Thyroid gland (tissue), 4 donors: ENCODE measurements around the gene TMEM208. TPM values are rescaled to one million over a fixed set of nuclear protein-coding genes. Genes with fewer than 3 reads are reported as not detected.

ENCODE experiments used
- DNase-seq, 2 donors: peaks; one replicate each; pipeline ENCODE4 v3.0.0-alpha.2; 2019
- H3K27ac ChIP-seq, 3 donors: fragments of 200-600 bp; sonication (generic); 1 replicate in 2 of 3; 2 replicates in 1 of 3; pipeline ENCODE4 v1.5.1; 2016 to 2019; ENCODE audit warnings: mild to moderate bottlenecking in 1 of 3, moderate library complexity in 1 of 3
- H3K27me3 ChIP-seq: fragments of 200-600 bp; sonication (generic); one replicate; pipeline ENCODE4 v1.5.1; 2019
- H3K36me3 ChIP-seq, 2 donors: fragments of 200-600 bp; sonication (generic); one replicate each; pipeline ENCODE4 v1.5.1; 2016 to 2019
- H3K4me1 ChIP-seq, 2 donors: fragments of 200-600 bp; sonication (generic); one replicate each; pipeline ENCODE4 v1.5.1; 2017 to 2019
- H3K4me3 ChIP-seq, 3 donors: fragments of 200-600 bp; sonication (generic); replicated peaks in 1 of 3; 1 replicate in 2 of 3; 2 replicates in 1 of 3; pipeline ENCODE4 v1.5.1; 2016; ENCODE audit warnings: mild to moderate bottlenecking in 1 of 3
- H3K9me3 ChIP-seq: fragments of 200-600 bp; sonication (generic); one replicate; pipeline ENCODE4 v1.5.1; 2017
- CTCF ChIP-seq, 6 experiments: fragments of 200-600 bp in 3 of 6; fragments of 450-650 bp in 3 of 6; sonication (generic) in 3 of 6; IDR thresholded peaks; one replicate each; pipeline ENCODE4 v1.5.1; 2016 to 2019; ENCODE audit warnings: antibody characterized with exemption in 6 of 6, mild to moderate bottlenecking in 2 of 6, inconsistent platforms in 1 of 6, moderate library complexity in 1 of 6
- POLR2A ChIP-seq, 2 donors: fragments of 450-650 bp; IDR thresholded peaks; one replicate each; pipeline ENCODE4 v1.6.1; 2017; ENCODE audit warnings: antibody characterized with exemption in 2 of 2, mild to moderate bottlenecking in 2 of 2, moderate library complexity in 1 of 2
- WGBS, 2 donors: methylation state at CpG; one replicate each; pipeline ENCODE4 v1.1.5; 2017; 5-methylcytosine and 5-hydroxymethylcytosine counted together
- intact Hi-C: fragments of 100-400 bp; cut with DNase I; formaldehyde crosslinking; loops from one replicate; pipeline ENCODE4 v1.15.1; 2023
- total RNA-seq, 4 donors: library from RNA; depleted of rRNA; stranded (reverse); fragments of >200 nt; gene quantifications; one replicate each; pipeline ENCODE4 v1.2.3, GENCODE V29; 2016

TMEM208 gene
- total RNA-seq, 4 donors from 2014 or later, result 53.2 to 69.0 (median 58.3) TPM

- Histone ChIP-seq H3K9me3 (no peaks in the 10 kb centered on the region), H3K36me3 (no peaks in the 10 kb centered on the region), H3K4me3 (no peak overlapping the region), H3K27ac (no peak overlapping the region), H3K4me1 (peaks cover 15 to 32% of the 10 kb centered on the region in 2 donors), H3K27me3 (no peaks in the 10 kb centered on the region)
- intact Hi-C loops, result loop anchor here (10.0 kb wide), 2 partner anchors 213 to 293 kb away; no protein-coding TSS in a partner anchor
- TF ChIP-seq POLR2A (IDR thresholded peaks at IDR 0.05) (no peak), CTCF (IDR thresholded peaks at IDR 0.05) (no peak)
- 77 to 84% methylated on average over 6 to 9 of the region's 26 CpGs for WGBS, 2 donors
- no peak for DNase-seq
These were observed 39.6 kb upstream of the TMEM208 start for GRCh38 chr16:67187175-67187890.

GRCh38 chr16:67188323-67188722 lies 38.6 kb upstream of the TMEM208 start:
- no peak for DNase-seq
- H3K27ac ChIP-seq, result no peak overlapping the region
- no peaks in the 10 kb centered on the region for H3K27me3 ChIP-seq
- TF ChIP-seq CTCF (IDR thresholded peaks at IDR 0.05) (no peak), POLR2A (IDR thresholded peaks at IDR 0.05) (no peak)
- no peaks in the 10 kb centered on the region for H3K36me3 ChIP-seq
- WGBS, 2 donors, result 77 to 96% methylated on average over 2 to 4 of the region's 4 CpGs
- H3K9me3 ChIP-seq, result no peaks in the 10 kb centered on the region
- peaks cover 19 to 36% of the 10 kb centered on the region in 2 donors for H3K4me1 ChIP-seq
- intact Hi-C loops, result loop anchor here (10.0 kb wide), 2 partner anchors 214 to 294 kb away; no protein-coding TSS in a partner anchor
- no peak overlapping the region for H3K4me3 ChIP-seq

GRCh38 chr16:67188798-67189197 lies 38.1 kb upstream of the TMEM208 start:
- TF ChIP-seq CTCF (IDR thresholded peaks at IDR 0.05), result no peak
- TF ChIP-seq POLR2A (IDR thresholded peaks at IDR 0.05), result no peak
- no peaks in the 10 kb centered on the region for H3K27me3 ChIP-seq
- H3K36me3 ChIP-seq, result no peaks in the 10 kb centered on the region
- peaks cover 22 to 40% of the 10 kb centered on the region in 2 donors for H3K4me1 ChIP-seq
- H3K27ac ChIP-seq, result no peak overlapping the region
- intact Hi-C loops, result loop anchor here (10.0 kb wide), 2 partner anchors 214 to 294 kb away; no protein-coding TSS in a partner anchor
- WGBS, 2 donors, result 83 to 91% methylated on average over 7 to 9 of the region's 15 CpGs
- no peaks in the 10 kb centered on the region for H3K9me3 ChIP-seq
- no peak overlapping the region for H3K4me3 ChIP-seq
- no peak for DNase-seq

GRCh38 chr16:67190041-67190440 lies 36.9 kb upstream of the TMEM208 start, which contains the start of gene EXOC3L1:
Gene EXOC3L1, minus strand, starts transcription at chr16:67190136. Its CDS starts 460 bp downstream, at chr16:67189676.
- intact Hi-C loops, result no loop called here
- no peak for TF ChIP-seq CTCF (IDR thresholded peaks at IDR 0.05)
- TF ChIP-seq POLR2A (IDR thresholded peaks at IDR 0.05), result no peak
- 22 to 34% methylated on average over 4 to 6 of the region's 6 CpGs for WGBS, 2 donors
- no peaks in the 10 kb centered on the region for H3K9me3 ChIP-seq
- peaks cover 15 to 31% of the 10 kb centered on the region in 2 donors for H3K4me1 ChIP-seq
- no peak within 1 kb of the TSS for H3K4me3 ChIP-seq
- no peaks in the 10 kb centered on the region for H3K27me3 ChIP-seq
- DNase-seq, result no peak
- H3K27ac ChIP-seq, result no peak within 1 kb of the TSS
- H3K36me3 ChIP-seq, result peaks cover 4 to 10% of the 10 kb centered on the region in 2 donors
